HEK293 (cell line): ENCODE data around the gene ICOS.

Experiments used
- CTCF ChIP-seq: fragments of 450-650 bp; formaldehyde crosslinking; IDR thresholded peaks from 2 replicates; pipeline ENCODE4 v1.5.1; 2016; ENCODE audit warnings: missing biosample characterization, missing genetic modification characterization
- YY1 ChIP-seq: fragments of 450-650 bp; formaldehyde crosslinking; IDR thresholded peaks from 2 replicates; pipeline ENCODE4 v1.5.1; 2018; ENCODE audit warnings: missing biosample characterization, missing genetic modification characterization

- TF ChIP-seq CTCF (tag by site-specific recombination) (no peak), YY1 (no peak)
Observed at GRCh38 chr2:203900253-203900652, 36.3 kb upstream of the ICOS start.
